Measurements from ENCODE around the gene ZNF853.

GRCh38 chr7:6658618-6659345 is 43.4 kb downstream of the ZNF853 start:
- TF ChIP-seq REST (IDR thresholded peaks at IDR 0.05; ENCODE audit: insufficient read depth in 1 of 2, low read depth in 2 of 2, low read length in 2 of 2): no peak
- TF ChIP-seq TAF1 (IDR thresholded peaks at IDR 0.05; ENCODE audit: borderline replicate concordance, insufficient read depth, low read length): no peak
- no peak for TF ChIP-seq SIN3A (IDR thresholded peaks at IDR 0.05; ENCODE audit: borderline replicate concordance, insufficient read depth, low read length)
- TF ChIP-seq POLR2AphosphoS5 (IDR thresholded peaks at IDR 0.05; ENCODE audit: low read depth, low read length): no peak

All from PFSK-1 (cell line).